Measurements from ENCODE around the gene VAMP8.
"Not testable (repeated sequence)": the region's sequence is repeated elsewhere in the genome, so short reads cannot be mapped to it uniquely, and the experiment has no call there.

The VAMP8 gene

GRCh38 chr2:85600951-85601770, 23.8 kb downstream of the VAMP8 start:
- no peak for DNase-seq

- DNase-seq = peak; percentile 24
Measured at GRCh38 chr2:85601771-85602475, 24.5 kb downstream of the VAMP8 start.

GRCh38 chr2:85602476-85603234, 25.3 kb downstream of the VAMP8 start, which contains the start of gene TMEM150A:
TSS of gene TMEM150A (minus strand) at chr2:85602698. CDS start at chr2:85601948, 750 bp downstream.
- DNase-seq = peak; percentile 91

GRCh38 chr2:85604133-85604444, 26.7 kb downstream of the VAMP8 start:
- not testable (repeated sequence) for DNase-seq

- no peak for DNase-seq
Measured at GRCh38 chr2:85604568-85605339, 27.4 kb downstream of the VAMP8 start.

GRCh38 chr2:85605406-85606115, 28.2 kb downstream of the VAMP8 start:
- no peak for DNase-seq

- DNase-seq = no peak
Measured at GRCh38 chr2:85606116-85606455, 28.7 kb downstream of the VAMP8 start.

- DNase-seq = no peak
Measured at GRCh38 chr2:85607268-85608215, 30.2 kb downstream of the VAMP8 start.

- no peak for DNase-seq
Measured at GRCh38 chr2:85611217-85611704, 33.9 kb downstream of the VAMP8 start.

- peak; percentile 93 for DNase-seq
Measured at GRCh38 chr2:85611705-85612587, 34.6 kb downstream of the VAMP8 start, which contains the start of gene C2orf68. TSS of gene C2orf68 (minus strand) at chr2:85612066. CDS start at chr2:85611984, 82 bp downstream.

GRCh38 chr2:85613717-85614515, 36.5 kb downstream of the VAMP8 start:
- no peak for DNase-seq

- peak; percentile 17 for DNase-seq
Measured at GRCh38 chr2:85614757-85615156, 37.4 kb downstream of the VAMP8 start.

GRCh38 chr2:85615413-85615728, 38.0 kb downstream of the VAMP8 start:
- no peak for DNase-seq

GRCh38 chr2:85617723-85618122, 40.3 kb downstream of the VAMP8 start:
- DNase-seq = not testable (repeated sequence)

GRCh38 chr2:85619617-85620016, 42.2 kb downstream of the VAMP8 start:
- no peak for DNase-seq

- no peak for DNase-seq
Measured at GRCh38 chr2:85621338-85621737, 44.0 kb downstream of the VAMP8 start.

- no peak for DNase-seq
Measured at GRCh38 chr2:85623991-85624390, 46.6 kb downstream of the VAMP8 start.

- DNase-seq = no peak
Measured at GRCh38 chr2:85628658-85629057, 51.3 kb downstream of the VAMP8 start.

GRCh38 chr2:85631316-85631715, 53.9 kb downstream of the VAMP8 start:
- no peak for DNase-seq
